K562 (cell line): ENCODE data around the gene RTL10. TPM values are rescaled to one million over a fixed set of nuclear protein-coding genes. Genes with fewer than 3 reads are reported as not detected.

ENCODE experiments used
- BRD4 ChIP-seq: fragments of 200-600 bp; sonication (generic); IDR thresholded peaks from 2 replicates; pipeline ENCODE4 v1.6.1; 2017; ENCODE audit warnings: inconsistent platforms
- GTF2E2 ChIP-seq: fragments of 200-800 bp; sonication (Bioruptor generic); IDR thresholded peaks from 2 replicates; pipeline ENCODE4 v1.6.1; 2016; ENCODE audit warnings: missing genetic modification characterization, missing compliant biosample characterization
- HMG20A ChIP-seq: fragments of 450-650 bp; formaldehyde crosslinking; conservative IDR thresholded peaks from 2 replicates; pipeline ENCODE4 v1.4.0; 2020; ENCODE audit warnings: mild to moderate bottlenecking, mixed read lengths
- JUNB ChIP-seq: fragments of 450-650 bp; formaldehyde crosslinking; conservative IDR thresholded peaks from 2 replicates; pipeline ENCODE4 v1.4.0; 2020; ENCODE audit warnings: mild to moderate bottlenecking
- NCOA4 ChIP-seq: fragments of 450-650 bp; IDR thresholded peaks from 2 replicates; pipeline ENCODE4 v1.6.1; 2018; ENCODE audit warnings: mild to moderate bottlenecking; ENCODE audit not compliant: partially characterized antibody
- NELFE ChIP-seq: IDR thresholded peaks from 2 replicates; pipeline ENCODE4 v1.6.1; 2011; ENCODE audit warnings: mild to moderate bottlenecking; ENCODE audit not compliant: insufficient read depth, insufficient read length
- NRF1 ChIP-seq, 2 experiments: fragments of 450-650 bp; IDR thresholded peaks in 1 of 2; conservative IDR thresholded peaks in 1 of 2; 2 replicates each; pipeline ENCODE4 v1.6.1; 2014; ENCODE audit warnings: mild to moderate bottlenecking in 2 of 2
- PHB2 ChIP-seq: fragments of 450-650 bp; IDR thresholded peaks from 2 replicates; pipeline ENCODE4 v1.6.1; 2017; ENCODE audit warnings: low read depth
- POLR3A ChIP-seq: IDR thresholded peaks from 2 replicates; pipeline ENCODE4 v1.6.1; 2011; ENCODE audit warnings: borderline replicate concordance, mild to moderate bottlenecking, moderate library complexity; ENCODE audit not compliant: insufficient read length, insufficient read depth; ENCODE audit errors: extremely low read depth
- POLR3G ChIP-seq: IDR thresholded peaks from 2 replicates; pipeline ENCODE4 v1.6.1; 2011; ENCODE audit not compliant: insufficient read length, insufficient replicate concordance; ENCODE audit errors: extremely low read depth
- RFX1 ChIP-seq: fragments of 450-650 bp; IDR thresholded peaks from 2 replicates; pipeline ENCODE4 v1.6.1; 2016; ENCODE audit warnings: mild to moderate bottlenecking, moderate library complexity
- SRF ChIP-seq, 2 experiments: fragments of 250-450, 450-650 bp in 1 of 2; sonication (Bioruptor Pico) in 1 of 2; sonication (generic) in 1 of 2; formaldehyde crosslinking; IDR thresholded peaks; 2 replicates each; pipeline versions ENCODE4 v1.5.0 to v1.5.1; 2020 to 2022; ENCODE audit warnings: mild to moderate bottlenecking in 1 of 2, missing genetic modification reagents in 1 of 2
- SRSF1 ChIP-seq: fragments of 200-400 bp; formaldehyde crosslinking; IDR thresholded peaks from 2 replicates; pipeline ENCODE4 v1.6.1; 2017; ENCODE audit warnings: mild to moderate bottlenecking, low read depth, low read length, moderate library complexity
- STAT5A ChIP-seq: IDR thresholded peaks from 2 replicates; pipeline ENCODE4 v1.6.1; 2012; ENCODE audit warnings: low read length, inconsistent platforms, borderline replicate concordance
- U2AF2 ChIP-seq: fragments of 200-400 bp; formaldehyde crosslinking; optimal IDR thresholded peaks from 2 replicates; pipeline ENCODE3; 2017; ENCODE audit warnings: low read depth, mild to moderate bottlenecking, low read length
- ZNF354B ChIP-seq: fragments of 250-450 bp; sonication (Bioruptor Pico); IDR thresholded peaks from 2 replicates; pipeline ENCODE4 v1.4.0; 2020
- polyA plus RNA-seq, 8 experiments: library from polyadenylated mRNA; depleted of rRNA in 4 of 8; stranded (reverse) in 5 of 8; unstranded in 3 of 8; fragments of >200 nt; fragmentation: Nextera tagmentation in 2 of 8; fragmentation: Illumina TruSeq in 1 of 8; extraction: Ambion mirVana in 2 of 8; extraction: Trizol in 1 of 8; gene quantifications; 2 replicates each; pipeline versions ENCODE4 v1.2.1 to v1.2.3, GENCODE V29; 2011 to 2014; ENCODE audit warnings: inconsistent platforms in 1 of 8, missing spikeins in 1 of 8
- total RNA-seq, 7 experiments: library from RNA; depleted of rRNA in 6 of 7; stranded (reverse); fragments of >200 nt in 6 of 7; fragmentation: Illumina TruSeq in 2 of 7; extraction: Trizol in 2 of 7; gene quantifications; 2 replicates each; pipeline versions ENCODE4 v1.2.1 to v1.2.3, GENCODE V29; 2011 to 2021; ENCODE audit warnings: low replicate concordance in 1 of 7
- TF ChIP-seq, protein P1 (sequence below): sonication (generic); formaldehyde crosslinking; IDR thresholded peaks from 2 replicates; pipeline ENCODE4 v1.8.1; 2023; ENCODE audit warnings: mild to moderate bottlenecking, missing genetic modification reagents
- TF ChIP-seq, protein P2 (sequence below): fragments of 200-800 bp; sonication (Bioruptor generic); IDR thresholded peaks from 2 replicates; pipeline ENCODE4 v1.6.1; 2017; ENCODE audit warnings: missing genetic modification characterization, missing compliant biosample characterization
- TF ChIP-seq, protein P3 (sequence below): fragments of 450-650 bp; IDR thresholded peaks from 2 replicates; pipeline ENCODE4 v1.6.1; 2018; ENCODE audit warnings: mild to moderate bottlenecking, low read depth; ENCODE audit not compliant: partially characterized antibody
- TF ChIP-seq, protein P4 (sequence below): sonication (generic); formaldehyde crosslinking; IDR thresholded peaks from 2 replicates; pipeline ENCODE4 v1.8.1; 2022; ENCODE audit warnings: missing genetic modification reagents
- TF ChIP-seq, protein P5 (sequence below): fragments of 250-450 bp; sonication (Bioruptor Pico); IDR thresholded peaks from 2 replicates; pipeline ENCODE4 v1.8.0; 2022; ENCODE audit warnings: moderate library complexity, mild to moderate bottlenecking, inconsistent platforms

The RTL10 gene
- total and polyA plus RNA-seq, 9 of the 15 experiments (the other 6 are each of a cell fraction or from before 2014, with no cell fraction given): 19.8 to 75.5 (median 32.5) TPM

DNA sequence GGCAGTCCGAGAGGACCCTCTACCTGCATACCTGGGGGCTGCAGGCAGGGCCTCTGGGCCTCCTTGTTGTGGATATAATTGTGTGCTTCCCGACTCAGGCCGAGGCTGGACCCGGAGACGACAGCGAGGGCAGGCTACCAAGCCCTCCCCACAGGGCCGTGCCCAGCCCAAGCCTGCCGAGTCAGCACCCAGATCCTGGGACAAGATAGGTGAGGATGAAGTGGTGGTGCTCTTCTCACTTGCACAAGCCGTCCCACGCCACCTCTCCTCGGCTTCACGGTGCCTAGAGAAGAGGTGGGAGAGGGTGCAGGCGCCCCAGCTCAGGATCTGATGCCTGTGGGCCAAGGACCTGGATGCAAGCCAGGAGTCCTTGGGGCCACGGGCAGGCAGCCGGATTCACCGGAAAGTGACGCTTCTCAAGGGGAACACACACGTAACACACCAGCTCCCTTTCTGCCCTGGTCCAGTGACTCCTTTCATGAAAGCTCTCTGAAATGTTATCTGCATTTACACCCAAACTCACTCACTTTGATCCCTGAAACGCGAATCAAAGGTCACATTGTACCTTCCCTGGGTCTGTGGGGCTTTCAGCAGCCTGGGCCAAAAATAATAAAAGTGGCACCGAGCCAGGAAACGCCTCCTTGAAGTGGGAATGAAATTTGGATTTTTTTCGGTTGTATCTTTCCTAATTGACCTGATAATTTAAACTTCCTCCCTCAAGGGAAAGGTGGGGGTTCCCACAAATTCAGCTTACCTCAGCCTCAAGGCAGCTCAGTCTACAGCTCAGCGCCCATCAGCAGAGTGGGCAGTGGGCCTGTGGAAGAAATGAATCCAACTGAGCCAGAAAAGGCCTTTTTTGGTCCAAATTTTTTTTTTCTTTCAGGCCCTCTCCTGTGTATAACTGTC is 1.1 kb upstream of the RTL10 start (continued):
- no peak for TF ChIP-seq PHB2
- TF ChIP-seq, protein P1, sequence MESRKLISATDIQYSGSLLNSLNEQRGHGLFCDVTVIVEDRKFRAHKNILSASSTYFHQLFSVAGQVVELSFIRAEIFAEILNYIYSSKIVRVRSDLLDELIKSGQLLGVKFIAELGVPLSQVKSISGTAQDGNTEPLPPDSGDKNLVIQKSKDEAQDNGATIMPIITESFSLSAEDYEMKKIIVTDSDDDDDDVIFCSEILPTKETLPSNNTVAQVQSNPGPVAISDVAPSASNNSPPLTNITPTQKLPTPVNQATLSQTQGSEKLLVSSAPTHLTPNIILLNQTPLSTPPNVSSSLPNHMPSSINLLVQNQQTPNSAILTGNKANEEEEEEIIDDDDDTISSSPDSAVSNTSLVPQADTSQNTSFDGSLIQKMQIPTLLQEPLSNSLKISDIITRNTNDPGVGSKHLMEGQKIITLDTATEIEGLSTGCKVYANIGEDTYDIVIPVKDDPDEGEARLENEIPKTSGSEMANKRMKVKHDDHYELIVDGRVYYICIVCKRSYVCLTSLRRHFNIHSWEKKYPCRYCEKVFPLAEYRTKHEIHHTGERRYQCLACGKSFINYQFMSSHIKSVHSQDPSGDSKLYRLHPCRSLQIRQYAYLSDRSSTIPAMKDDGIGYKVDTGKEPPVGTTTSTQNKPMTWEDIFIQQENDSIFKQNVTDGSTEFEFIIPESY (CRISPR knock-in tag): no peak
- 0 out of 2 replicates have a peak, but pooled peaks have one; percentile 57 for TF ChIP-seq HMG20A (CRISPR knock-in tag)
- TF ChIP-seq, protein P2, sequence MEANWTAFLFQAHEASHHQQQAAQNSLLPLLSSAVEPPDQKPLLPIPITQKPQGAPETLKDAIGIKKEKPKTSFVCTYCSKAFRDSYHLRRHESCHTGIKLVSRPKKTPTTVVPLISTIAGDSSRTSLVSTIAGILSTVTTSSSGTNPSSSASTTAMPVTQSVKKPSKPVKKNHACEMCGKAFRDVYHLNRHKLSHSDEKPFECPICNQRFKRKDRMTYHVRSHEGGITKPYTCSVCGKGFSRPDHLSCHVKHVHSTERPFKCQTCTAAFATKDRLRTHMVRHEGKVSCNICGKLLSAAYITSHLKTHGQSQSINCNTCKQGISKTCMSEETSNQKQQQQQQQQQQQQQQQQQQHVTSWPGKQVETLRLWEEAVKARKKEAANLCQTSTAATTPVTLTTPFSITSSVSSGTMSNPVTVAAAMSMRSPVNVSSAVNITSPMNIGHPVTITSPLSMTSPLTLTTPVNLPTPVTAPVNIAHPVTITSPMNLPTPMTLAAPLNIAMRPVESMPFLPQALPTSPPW (CRISPR knock-in tag): no peak
- TF ChIP-seq NELFE: no peak
- TF ChIP-seq STAT5A: no peak
- no peak; the same call in 1 of the 2 replicates for TF ChIP-seq JUNB (CRISPR knock-in tag)
- TF ChIP-seq ZNF354B (CRISPR knock-in tag): no peak
- TF ChIP-seq U2AF2: no peak
- TF ChIP-seq BRD4: peak; percentile 64
- no peak for TF ChIP-seq SRSF1
- TF ChIP-seq, protein P3, sequence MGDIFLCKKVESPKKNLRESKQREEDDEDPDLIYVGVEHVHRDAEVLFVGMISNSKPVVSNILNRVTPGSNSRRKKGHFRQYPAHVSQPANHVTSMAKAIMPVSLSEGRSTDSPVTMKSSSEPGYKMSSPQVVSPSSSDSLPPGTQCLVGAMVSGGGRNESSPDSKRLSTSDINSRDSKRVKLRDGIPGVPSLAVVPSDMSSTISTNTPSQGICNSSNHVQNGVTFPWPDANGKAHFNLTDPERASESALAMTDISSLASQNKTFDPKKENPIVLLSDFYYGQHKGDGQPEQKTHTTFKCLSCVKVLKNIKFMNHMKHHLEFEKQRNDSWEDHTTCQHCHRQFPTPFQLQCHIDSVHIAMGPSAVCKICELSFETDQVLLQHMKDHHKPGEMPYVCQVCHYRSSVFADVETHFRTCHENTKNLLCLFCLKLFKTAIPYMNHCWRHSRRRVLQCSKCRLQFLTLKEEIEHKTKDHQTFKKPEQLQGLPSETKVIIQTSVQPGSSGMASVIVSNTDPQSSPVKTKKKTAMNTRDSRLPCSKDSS: no peak
- no peak for TF ChIP-seq POLR3G
- TF ChIP-seq, protein P4, sequence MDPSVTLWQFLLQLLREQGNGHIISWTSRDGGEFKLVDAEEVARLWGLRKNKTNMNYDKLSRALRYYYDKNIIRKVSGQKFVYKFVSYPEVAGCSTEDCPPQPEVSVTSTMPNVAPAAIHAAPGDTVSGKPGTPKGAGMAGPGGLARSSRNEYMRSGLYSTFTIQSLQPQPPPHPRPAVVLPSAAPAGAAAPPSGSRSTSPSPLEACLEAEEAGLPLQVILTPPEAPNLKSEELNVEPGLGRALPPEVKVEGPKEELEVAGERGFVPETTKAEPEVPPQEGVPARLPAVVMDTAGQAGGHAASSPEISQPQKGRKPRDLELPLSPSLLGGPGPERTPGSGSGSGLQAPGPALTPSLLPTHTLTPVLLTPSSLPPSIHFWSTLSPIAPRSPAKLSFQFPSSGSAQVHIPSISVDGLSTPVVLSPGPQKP (CRISPR knock-in tag): no peak
- TF ChIP-seq POLR3A: no peak
- TF ChIP-seq GTF2E2 (tag): no peak
- TF ChIP-seq NCOA4: no peak
- no peak for TF ChIP-seq RFX1
- TF ChIP-seq, protein P5, sequence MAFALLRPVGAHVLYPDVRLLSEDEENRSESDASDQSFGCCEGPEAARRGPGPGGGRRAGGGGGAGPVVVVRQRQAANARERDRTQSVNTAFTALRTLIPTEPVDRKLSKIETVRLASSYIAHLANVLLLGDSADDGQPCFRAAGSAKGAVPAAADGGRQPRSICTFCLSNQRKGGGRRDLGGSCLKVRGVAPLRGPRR (CRISPR knock-in tag): peak; percentile 80
- no peak for TF ChIP-seq NRF1 (conservative IDR thresholded peaks at IDR 0.05 in 1 of 2, IDR thresholded peaks at IDR 0.05 in 1 of 2)
- TF ChIP-seq SRF (CRISPR knock-in tag; IDR thresholded peaks at IDR 0.05): peak in 1 of 2 experiments; percentile 66; a peak in 1 of 4 replicates
